Measurements from ENCODE around the gene NELL1. TPM values are rescaled to one million over a fixed set of nuclear protein-coding genes. Genes with fewer than 3 reads are reported as not detected.

Gene NELL1
- not detected in 2 replicates for total RNA-seq (2014; rRNA removed)
- percentile 0 among the genes with signal in this experiment for Bru-seq, nascent RNA
- percentile 0 among the genes with signal in this experiment for BruChase-seq, experiment 1, labeled RNA remaining after a 6-hour chase
- BruChase-seq, experiment 2, labeled RNA remaining after a 2-hour chase, result percentile 0 among the genes with signal in this experiment
- long read RNA-seq, result 0 reads

DNA sequence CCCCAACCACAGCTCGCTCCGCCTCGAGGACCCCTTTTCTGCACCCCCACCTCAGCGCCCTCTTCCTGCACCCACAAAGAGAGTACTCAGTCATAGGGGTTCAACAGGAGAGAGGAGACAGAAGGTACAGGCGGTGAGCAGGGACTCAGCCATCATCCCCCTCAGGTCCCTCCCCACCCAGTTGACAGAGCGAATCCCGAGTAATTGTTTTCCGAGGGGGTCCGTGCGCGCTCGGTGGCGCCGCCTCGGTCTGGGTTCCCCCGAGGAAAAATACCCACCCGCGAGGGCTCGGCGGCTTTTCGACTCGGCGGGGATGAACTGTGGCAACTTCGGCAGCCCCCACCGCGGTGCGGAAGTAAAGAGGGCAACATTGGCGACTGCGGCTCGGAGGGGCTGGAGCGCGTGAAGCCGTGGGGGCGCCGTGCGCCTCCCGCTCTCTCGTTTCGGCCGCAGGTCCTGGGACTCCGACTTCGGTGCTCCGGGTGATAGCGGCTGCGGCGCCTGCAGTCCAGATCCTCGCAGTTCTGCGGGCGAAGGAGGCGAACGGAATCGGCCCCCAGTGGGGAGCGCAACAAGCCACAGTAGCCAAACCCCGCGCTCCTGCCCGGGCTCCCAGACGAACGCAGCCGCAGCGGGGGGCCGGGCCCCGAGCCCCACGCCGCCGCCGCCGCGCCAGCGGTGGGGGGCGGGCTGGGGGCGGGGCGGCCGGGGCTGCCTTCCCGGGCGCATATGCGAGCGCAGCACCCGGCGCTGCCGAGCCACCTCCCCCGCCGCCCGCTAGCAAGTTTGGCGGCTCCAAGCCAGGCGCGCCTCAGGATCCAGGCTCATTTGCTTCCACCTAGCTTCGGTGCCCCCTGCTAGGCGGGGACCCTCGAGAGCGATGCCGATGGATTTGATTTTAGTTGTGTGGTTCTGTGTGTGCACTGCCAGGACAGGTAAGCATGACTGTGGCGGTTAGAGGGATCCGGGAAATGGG lies at the start of gene NELL1:
NELL1 (plus strand) TSS at position 743 of the 976 bp plus-strand sequence.
- no peaks in the 10 kb centered on the region for H3K9me3 ChIP-seq (ENCODE audit: low read length)
- ATAC-seq, result no peak
- no TSS peak for BruUV-seq (replicated peaks)
- H3K4me1 ChIP-seq (ENCODE audit: insufficient read depth, low read length), result no peaks in the 10 kb centered on the region
- H3F3A ChIP-seq (ENCODE audit: low read length, unreplicated experiment), result no peaks in the 10 kb centered on the region
- no peak for DNase-seq
- no peak within 1 kb of the TSS for H3K4me2 ChIP-seq (ENCODE audit: low read length)
- H3K27me3 ChIP-seq (ENCODE audit: low read length), result peaks cover 15% of the 10 kb centered on the region
- no peak within 1 kb of the TSS for H3K27ac ChIP-seq (ENCODE audit: low read length)
- POLR2A ChIA-PET (ENCODE audit: unreplicated experiment), result no interaction called here
- no peak for TF ChIP-seq EZH2 (IDR thresholded peaks at IDR 0.05; ENCODE audit: low read length, unreplicated experiment)
- no peak for TF ChIP-seq EZH2phosphoT487 (IDR thresholded peaks at IDR 0.05; ENCODE audit: borderline replicate concordance, low read length)
- TF ChIP-seq, protein P1, sequence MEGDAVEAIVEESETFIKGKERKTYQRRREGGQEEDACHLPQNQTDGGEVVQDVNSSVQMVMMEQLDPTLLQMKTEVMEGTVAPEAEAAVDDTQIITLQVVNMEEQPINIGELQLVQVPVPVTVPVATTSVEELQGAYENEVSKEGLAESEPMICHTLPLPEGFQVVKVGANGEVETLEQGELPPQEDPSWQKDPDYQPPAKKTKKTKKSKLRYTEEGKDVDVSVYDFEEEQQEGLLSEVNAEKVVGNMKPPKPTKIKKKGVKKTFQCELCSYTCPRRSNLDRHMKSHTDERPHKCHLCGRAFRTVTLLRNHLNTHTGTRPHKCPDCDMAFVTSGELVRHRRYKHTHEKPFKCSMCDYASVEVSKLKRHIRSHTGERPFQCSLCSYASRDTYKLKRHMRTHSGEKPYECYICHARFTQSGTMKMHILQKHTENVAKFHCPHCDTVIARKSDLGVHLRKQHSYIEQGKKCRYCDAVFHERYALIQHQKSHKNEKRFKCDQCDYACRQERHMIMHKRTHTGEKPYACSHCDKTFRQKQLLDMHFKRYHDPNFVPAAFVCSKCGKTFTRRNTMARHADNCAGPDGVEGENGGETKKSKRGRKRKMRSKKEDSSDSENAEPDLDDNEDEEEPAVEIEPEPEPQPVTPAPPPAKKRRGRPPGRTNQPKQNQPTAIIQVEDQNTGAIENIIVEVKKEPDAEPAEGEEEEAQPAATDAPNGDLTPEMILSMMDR (conservative IDR thresholded peaks at IDR 0.05; ENCODE audit: low read depth, low read length), result no peak
- CTCF ChIA-PET, result no interaction called here
- H3K4me3 ChIP-seq (ENCODE audit: low read length), result no peak within 1 kb of the TSS
- no peaks in the 10 kb centered on the region for H3K36me3 ChIP-seq (ENCODE audit: low read depth, low read length)
- H3K9ac ChIP-seq (ENCODE audit: low read length), result no peak within 1 kb of the TSS
- no peaks in the 10 kb centered on the region for H4K20me1 ChIP-seq (ENCODE audit: low read length)
- H2AFZ ChIP-seq (ENCODE audit: low read length), result no peak within 1 kb of the TSS
- H3K79me2 ChIP-seq (ENCODE audit: low read length), result no peaks in the 10 kb centered on the region
- H3K9me2 ChIP-seq (replicated peaks; ENCODE audit: low read length), result no peaks in the 10 kb centered on the region
- intact Hi-C loops (cut with micrococcal nuclease), result no loop called here

DNA sequence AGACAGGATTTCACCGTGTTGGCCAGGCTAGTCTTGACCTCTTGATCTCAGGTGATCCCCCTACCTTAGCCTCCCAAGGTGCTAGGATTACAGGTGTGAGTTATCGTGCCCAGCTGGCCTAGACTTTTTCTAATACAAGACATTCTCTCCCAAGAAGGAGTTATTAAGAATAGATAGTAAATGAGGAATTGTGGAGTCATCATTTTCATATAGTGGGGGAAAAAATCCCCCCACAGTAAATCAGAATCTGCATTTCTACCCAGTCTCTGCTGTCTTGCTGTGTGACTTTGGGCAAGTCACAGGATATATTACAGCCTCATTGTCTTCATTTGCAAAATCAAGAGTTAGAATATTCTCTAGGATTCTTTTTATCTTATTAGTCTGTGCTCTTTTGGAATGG lies 48.4 kb upstream of the NELL1 start:
- intact Hi-C loops (cut with micrococcal nuclease), result no loop called here
- CTCF ChIA-PET, result no interaction called here
- TF ChIP-seq EZH2 (IDR thresholded peaks at IDR 0.05; ENCODE audit: low read length, unreplicated experiment) (no peak), EZH2phosphoT487 (IDR thresholded peaks at IDR 0.05; ENCODE audit: borderline replicate concordance, low read length) (no peak)
- TF ChIP-seq, protein P1 (conservative IDR thresholded peaks at IDR 0.05; ENCODE audit: low read depth, low read length), result no peak

More for the DNA sequence above, 48.4 kb upstream of the NELL1 start:
- H3K4me1 ChIP-seq (ENCODE audit: insufficient read depth, low read length), result no peaks in the 10 kb centered on the region
- no peak overlapping the region for H2AFZ ChIP-seq (ENCODE audit: low read length)
- H3K4me3 ChIP-seq (ENCODE audit: low read length), result no peak overlapping the region
- no TSS peak for BruUV-seq (replicated peaks)
- POLR2A ChIA-PET (ENCODE audit: unreplicated experiment), result no interaction called here
- no peaks in the 10 kb centered on the region for H3K9me3 ChIP-seq (ENCODE audit: low read length)
- no peaks in the 10 kb centered on the region for H3K36me3 ChIP-seq (ENCODE audit: low read depth, low read length)
- H3K27me3 ChIP-seq (ENCODE audit: low read length), result peaks cover 2% of the 10 kb centered on the region; the same call in 1 of the 2 replicates
- no peak overlapping the region for H3K9ac ChIP-seq (ENCODE audit: low read length)
- H3F3A ChIP-seq (ENCODE audit: low read length, unreplicated experiment), result no peaks in the 10 kb centered on the region
- no peak for DNase-seq
- no peak for ATAC-seq
- no peaks in the 10 kb centered on the region for H3K79me2 ChIP-seq (ENCODE audit: low read length)
- H3K4me2 ChIP-seq (ENCODE audit: low read length), result no peak overlapping the region
- H4K20me1 ChIP-seq (ENCODE audit: low read length), result no peaks in the 10 kb centered on the region
- H3K27ac ChIP-seq (ENCODE audit: low read length), result no peak overlapping the region
- H3K9me2 ChIP-seq (replicated peaks; ENCODE audit: low read length), result no peaks in the 10 kb centered on the region
